HEK293T (cell line): ENCODE results near the gene ESYT3.

ENCODE experiments used
- CTCF ChIA-PET: fragments of 350-600 bp; formaldehyde crosslinking; extraction: SDS; loops from one replicate; lab custom pipeline; 2021; ENCODE audit warnings: antibody characterized with exemption, inconsistent platforms; lab: Yijun Ruan, JAX
- POLR2A ChIA-PET: fragments of 350-600 bp; formaldehyde crosslinking; extraction: SDS; loops from one replicate; lab custom pipeline; 2020; ENCODE audit warnings: antibody characterized with exemption, inconsistent platforms; lab: Yijun Ruan, JAX
- DNase-seq: peaks from one replicate; pipeline ENCODE4 v3.0.0; 2012; ENCODE audit warnings: mixed read lengths; ENCODE audit errors: extremely low spot score
- ARNT ChIP-seq: fragments of 450-650 bp; IDR thresholded peaks from 2 replicates; pipeline ENCODE4 v1.6.1; 2017; ENCODE audit warnings: mild to moderate bottlenecking
- BHLHE40 ChIP-seq: fragments of 450-650 bp; IDR thresholded peaks from 2 replicates; pipeline ENCODE4 v1.6.1; 2016; ENCODE audit warnings: mild to moderate bottlenecking, moderate library complexity, borderline replicate concordance
- CTBP1 ChIP-seq: fragments of 450-650 bp; IDR thresholded peaks from 2 replicates; pipeline ENCODE4 v1.6.1; 2016; ENCODE audit warnings: borderline replicate concordance
- ELF4 ChIP-seq: fragments of 450-650 bp; IDR thresholded peaks from 2 replicates; pipeline ENCODE4 v1.6.1; 2017; ENCODE audit warnings: antibody characterized with exemption
- FOXA1 ChIP-seq: fragments of 450-650 bp; IDR thresholded peaks from 2 replicates; pipeline ENCODE4 v1.6.1; 2016; ENCODE audit warnings: mild to moderate bottlenecking
- FOXK2 ChIP-seq: fragments of 450-650 bp; IDR thresholded peaks from 2 replicates; pipeline ENCODE4 v1.6.1; 2016; ENCODE audit warnings: mild to moderate bottlenecking
- FOXM1 ChIP-seq: fragments of 450-650 bp; IDR thresholded peaks from 2 replicates; pipeline ENCODE4 v1.6.1; 2017; ENCODE audit warnings: mild to moderate bottlenecking, borderline replicate concordance
- HDGF ChIP-seq: fragments of 450-650 bp; IDR thresholded peaks from 2 replicates; pipeline ENCODE4 v1.6.1; 2017; ENCODE audit warnings: antibody characterized with exemption, borderline replicate concordance
- L3MBTL2 ChIP-seq: fragments of 450-650 bp; conservative IDR thresholded peaks from 2 replicates; pipeline ENCODE4 v1.6.1; 2016; ENCODE audit warnings: mild to moderate bottlenecking
- LEF1 ChIP-seq: fragments of 450-650 bp; IDR thresholded peaks from 2 replicates; pipeline ENCODE4 v1.6.1; 2017; ENCODE audit warnings: mild to moderate bottlenecking, borderline replicate concordance
- NFRKB ChIP-seq: fragments of 450-650 bp; IDR thresholded peaks from 2 replicates; pipeline ENCODE4 v1.6.1; 2016; ENCODE audit warnings: mild to moderate bottlenecking, moderate library complexity
- SP1 ChIP-seq: fragments of 450-650 bp; IDR thresholded peaks from 2 replicates; pipeline ENCODE4 v1.6.1; 2017
- SUZ12 ChIP-seq: fragments of 450-650 bp; IDR thresholded peaks from 2 replicates; pipeline ENCODE4 v1.6.1; 2016; ENCODE audit warnings: mild to moderate bottlenecking
- TARDBP ChIP-seq: fragments of 450-650 bp; IDR thresholded peaks from 2 replicates; pipeline ENCODE4 v1.6.1; 2016
- ZNF384 ChIP-seq: fragments of 450-650 bp; IDR thresholded peaks from 2 replicates; pipeline ENCODE4 v1.6.1; 2016
- TF ChIP-seq, protein P1 (sequence below): fragments of 450-650 bp; IDR thresholded peaks from 2 replicates; pipeline ENCODE4 v1.6.1; 2016

The ESYT3 gene

DNA sequence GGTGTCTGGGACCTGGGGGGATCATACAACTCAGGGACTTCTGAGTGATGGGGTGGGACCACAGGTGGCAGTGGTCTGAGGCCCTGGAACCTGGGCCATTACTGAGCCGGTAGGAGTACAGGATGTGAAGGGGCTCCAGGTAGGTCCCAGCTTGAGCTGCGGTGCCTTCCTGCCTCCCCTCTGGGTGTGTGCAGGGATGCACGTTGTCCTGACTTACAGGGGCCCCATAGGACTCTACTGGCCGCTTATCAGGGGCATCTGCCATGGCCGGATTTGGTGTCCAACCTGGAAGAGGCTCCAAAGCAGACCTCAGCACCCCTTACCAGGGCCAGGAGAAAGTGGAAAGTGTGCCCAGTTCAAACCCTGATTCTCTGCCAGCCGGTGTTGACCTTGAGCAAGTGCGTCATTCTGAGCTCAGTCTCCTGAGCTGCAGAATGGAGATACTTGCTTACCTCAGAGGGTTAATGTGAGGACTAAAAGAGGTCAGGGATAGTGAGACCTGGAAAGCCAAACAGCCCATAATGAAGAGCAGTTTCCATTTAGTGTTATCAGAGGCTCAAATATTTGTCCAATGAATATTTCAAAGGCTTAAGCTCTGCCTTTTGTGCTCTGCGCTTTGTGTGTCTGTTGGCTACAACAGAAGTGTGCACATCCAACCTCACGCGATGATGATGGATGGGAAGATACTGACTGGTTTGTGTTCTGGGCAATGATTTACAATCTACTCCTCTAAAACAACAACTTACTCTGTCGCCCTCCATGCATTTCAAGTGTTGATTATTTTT, 35.4 kb upstream of the ESYT3 start:
- ChIA-PET POLR2A (no interaction called here), CTCF (no interaction called here)
- DNase-seq = no peak
- TF ChIP-seq FOXK2 (no peak), L3MBTL2 (no peak), SP1 (no peak), ZNF384 (no peak), CTBP1 (no peak), SUZ12 (no peak), LEF1 (no peak), FOXA1 (no peak), TARDBP (no peak), HDGF (no peak), ARNT (no peak), ELF4 (no peak), BHLHE40 (no peak)
- TF ChIP-seq, protein P1, sequence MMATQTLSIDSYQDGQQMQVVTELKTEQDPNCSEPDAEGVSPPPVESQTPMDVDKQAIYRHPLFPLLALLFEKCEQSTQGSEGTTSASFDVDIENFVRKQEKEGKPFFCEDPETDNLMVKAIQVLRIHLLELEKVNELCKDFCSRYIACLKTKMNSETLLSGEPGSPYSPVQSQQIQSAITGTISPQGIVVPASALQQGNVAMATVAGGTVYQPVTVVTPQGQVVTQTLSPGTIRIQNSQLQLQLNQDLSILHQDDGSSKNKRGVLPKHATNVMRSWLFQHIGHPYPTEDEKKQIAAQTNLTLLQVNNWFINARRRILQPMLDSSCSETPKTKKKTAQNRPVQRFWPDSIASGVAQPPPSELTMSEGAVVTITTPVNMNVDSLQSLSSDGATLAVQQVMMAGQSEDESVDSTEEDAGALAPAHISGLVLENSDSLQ = no peak

GRCh38 chr3:138399766-138400165, 34.6 kb upstream of the ESYT3 start:
- POLR2A ChIA-PET = no interaction called here
- DNase-seq = no peak
- CTCF ChIA-PET = interaction anchor here (1.1 to 1.4 kb wide), 2 partner anchors 9 to 79 kb away, joined by 3 to 4 read pairs; no protein-coding TSS in a partner anchor
- TF ChIP-seq CTBP1 (no peak), SUZ12 (no peak), FOXK2 (no peak), ARNT (no peak)

- no peak for TF ChIP-seq ELF4
- TF ChIP-seq ARNT = no peak
- TF ChIP-seq CTBP1 = no peak
- TF ChIP-seq NFRKB = no peak
- TF ChIP-seq FOXM1 = no peak
- TF ChIP-seq L3MBTL2 = no peak
- TF ChIP-seq SP1 = no peak
- TF ChIP-seq SUZ12 = no peak
- no peak for TF ChIP-seq FOXK2
- DNase-seq = no peak
- POLR2A ChIA-PET = no interaction called here
- CTCF ChIA-PET = interaction anchor here (0.9 to 1.4 kb wide), 3 partner anchors 10 to 78 kb away, joined by 3 to 4 read pairs (median 3); no protein-coding TSS in a partner anchor
Observed at GRCh38 chr3:138400651-138401070, 33.8 kb upstream of the ESYT3 start.

- TF ChIP-seq FOXK2 = no peak
- no peak for TF ChIP-seq ELF4
- no peak for TF ChIP-seq NFRKB
- no peak for TF ChIP-seq SUZ12
- TF ChIP-seq SP1 = no peak
- TF ChIP-seq, protein P1 = no peak
- TF ChIP-seq ZNF384 = no peak
- TF ChIP-seq ARNT = no peak
- TF ChIP-seq FOXA1 = no peak
- no peak for TF ChIP-seq FOXM1
- no peak for TF ChIP-seq HDGF
- no peak for TF ChIP-seq LEF1
- no peak for TF ChIP-seq TARDBP
- no peak for TF ChIP-seq L3MBTL2
- POLR2A ChIA-PET = no interaction called here
- no peak for DNase-seq
- CTCF ChIA-PET = interaction anchor here (1.5 kb wide), 1 partner anchor 16 kb away, joined by 4 read pairs; no protein-coding TSS in a partner anchor
Observed at GRCh38 chr3:138401834-138402233, 32.6 kb upstream of the ESYT3 start.

DNA sequence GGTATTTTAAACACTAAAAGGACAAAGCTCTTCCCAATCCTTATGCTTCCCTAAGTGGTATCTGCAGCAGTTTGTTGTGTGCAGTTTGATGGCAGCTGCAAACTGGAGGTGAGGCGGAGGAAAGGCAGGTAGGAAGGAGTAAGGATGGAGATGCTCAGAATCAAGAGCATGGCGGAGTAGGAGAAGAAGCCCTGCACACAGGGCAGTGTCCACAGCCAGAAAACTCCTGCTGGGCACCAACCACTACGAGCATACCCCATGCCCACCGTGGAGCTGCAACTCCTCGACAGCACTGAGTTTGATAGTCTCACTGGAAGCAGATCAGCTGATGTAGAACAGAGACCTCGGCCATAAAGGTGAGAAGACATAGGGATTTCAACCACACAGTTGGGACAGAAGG, 30.3 kb upstream of the ESYT3 start:
- TF ChIP-seq, protein P1 = no peak
- no peak for TF ChIP-seq SP1
- ChIA-PET POLR2A (no interaction called here), CTCF (no interaction called here)
- no peak for DNase-seq

GRCh38 chr3:138405001-138405400, 29.4 kb upstream of the ESYT3 start:
- ChIA-PET POLR2A (no interaction called here), CTCF (interaction anchor here (1.6 kb wide), 1 partner anchor 13 kb away, joined by 4 read pairs; no protein-coding TSS in a partner anchor)
- TF ChIP-seq ELF4 (no peak), FOXM1 (no peak), HDGF (no peak), BHLHE40 (no peak)
- DNase-seq = no peak

GRCh38 chr3:138405486-138405885, 28.9 kb upstream of the ESYT3 start:
- DNase-seq = no peak
- ChIA-PET POLR2A (no interaction called here), CTCF (interaction anchor here (0.6 to 1.6 kb wide), 2 partner anchors 12 to 435 kb away, joined by 3 to 4 read pairs; no protein-coding TSS in a partner anchor)
- no peak for TF ChIP-seq FOXK2
- no peak for TF ChIP-seq BHLHE40
- TF ChIP-seq SUZ12 = no peak
- TF ChIP-seq ELF4 = no peak
- TF ChIP-seq, protein P1 = no peak
- no peak for TF ChIP-seq ARNT
- no peak for TF ChIP-seq CTBP1
